ENCODE data around the gene COMMD7.

COMMD7 gene

GRCh38 chr20:32743237-32744112, at the start of gene COMMD7:
COMMD7 (minus strand) TSS chr20:32743467; CDS start chr20:32743391, 76 bp downstream.
- in situ Hi-C loops (cut with MboI; ENCODE audit: low sequenced_read_pairs): no loop called here

DNA sequence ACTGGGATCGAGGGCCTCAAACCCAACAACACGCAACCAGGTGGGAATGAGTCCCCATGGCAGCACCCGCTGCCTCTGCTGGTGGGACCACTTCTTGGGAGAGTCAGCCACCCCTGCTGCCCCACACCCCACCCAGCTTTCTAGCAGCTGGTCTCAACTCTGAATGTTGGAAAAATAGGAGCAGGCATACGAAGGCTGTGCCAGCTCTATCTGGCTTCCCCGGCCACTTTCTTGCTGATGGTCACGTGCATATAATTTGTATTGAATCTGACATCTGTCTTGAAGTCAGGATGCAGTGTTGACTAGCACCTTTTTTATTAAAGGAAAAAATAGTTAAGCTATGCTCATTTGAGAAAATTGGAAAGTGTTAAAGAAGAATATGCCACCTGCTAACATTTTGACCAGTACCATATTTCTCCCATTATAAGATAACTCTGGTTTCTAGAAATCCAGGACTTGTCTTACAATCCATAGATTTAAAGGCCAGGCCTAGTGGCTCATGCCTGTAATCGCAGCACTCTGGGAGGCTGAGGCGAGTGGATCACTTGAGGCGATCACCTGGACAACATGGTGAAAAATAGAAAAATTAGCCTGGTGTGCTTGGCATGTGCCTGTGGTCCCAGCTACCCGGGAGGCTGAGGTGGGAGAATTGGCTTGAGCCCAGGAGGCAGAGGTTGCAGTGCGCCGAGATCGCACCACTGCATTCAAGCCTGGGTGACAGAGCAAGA, 49.6 kb upstream of the COMMD7 start:
- in situ Hi-C loops (cut with MboI; ENCODE audit: low sequenced_read_pairs): loop anchor here (25.0 kb wide), 1 partner anchor 219 kb away; the partner anchor contains the start of genes BPIFB2 and SUN5

GRCh38 chr20:32792316-32792715, 49.0 kb upstream of the COMMD7 start:
- in situ Hi-C loops (cut with MboI; ENCODE audit: low sequenced_read_pairs): loop anchor here (25.0 kb wide), 1 partner anchor 220 kb away; the partner anchor contains the start of genes BPIFB2 and SUN5

DNA sequence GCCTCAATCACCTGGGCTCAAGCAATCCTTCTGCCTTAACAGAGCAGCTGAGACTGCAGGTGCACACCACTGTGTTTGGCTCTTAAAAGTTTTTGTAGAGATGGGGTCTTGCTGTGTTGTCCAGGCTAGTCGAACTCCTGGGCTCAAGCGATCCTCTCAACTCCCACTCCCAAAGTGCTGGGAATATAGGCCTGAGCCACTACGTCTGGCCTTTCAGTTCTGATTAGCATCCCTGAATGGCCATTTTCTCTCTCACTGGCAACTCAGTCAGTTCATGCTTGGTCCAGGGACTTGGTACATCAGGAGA, 47.4 kb upstream of the COMMD7 start:
- in situ Hi-C loops (cut with MboI; ENCODE audit: low sequenced_read_pairs): loop anchor here (25.0 kb wide), 1 partner anchor 222 kb away; the partner anchor contains the start of genes BPIFB2 and SUN5

DNA sequence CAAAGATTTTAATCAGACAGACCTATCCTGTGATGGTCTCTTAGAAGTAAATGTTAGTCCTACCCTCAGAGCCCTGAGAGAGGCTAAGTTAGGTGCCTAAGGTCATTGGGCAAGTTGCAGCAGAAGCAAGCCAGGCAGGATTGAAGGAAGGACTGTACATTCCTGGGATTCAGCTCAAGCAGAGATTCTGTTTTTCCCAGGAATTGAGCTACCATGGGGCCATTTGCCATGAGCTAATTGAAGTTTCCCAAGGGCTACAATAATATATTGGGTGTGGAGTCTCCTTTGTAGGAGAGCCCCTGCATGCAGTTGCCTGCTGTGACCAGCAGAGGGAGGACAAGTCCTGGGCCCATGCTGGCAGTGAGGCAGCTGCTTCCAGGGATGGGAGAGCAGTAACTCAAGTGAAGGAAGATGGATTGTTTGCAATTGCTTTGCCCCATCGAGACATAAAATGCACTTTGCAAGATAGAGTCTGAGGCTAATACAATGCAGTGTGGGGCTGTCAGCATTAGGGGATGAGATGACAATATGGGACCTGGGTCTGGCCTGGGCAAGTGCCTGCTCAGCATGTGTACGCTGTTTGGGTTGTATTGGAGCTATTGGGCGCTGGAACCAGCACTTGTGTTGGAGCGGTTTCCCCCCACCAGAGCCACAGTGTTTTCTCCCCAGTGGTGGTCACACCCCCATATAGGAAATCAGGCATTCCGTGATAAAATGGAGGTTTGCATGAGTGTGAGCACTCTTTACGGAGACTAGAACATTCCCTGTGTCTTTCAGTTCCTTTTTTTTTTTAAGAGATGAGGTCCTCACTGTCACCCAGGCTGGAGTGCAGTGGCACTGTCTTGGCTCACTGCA, 46.9 kb upstream of the COMMD7 start:
- in situ Hi-C loops (cut with MboI; ENCODE audit: low sequenced_read_pairs): loop anchor here (10.0 to 25.0 kb wide), 2 partner anchors 105 to 222 kb away; partner anchors contain the start of genes BPIFB2 and SUN5

DNA sequence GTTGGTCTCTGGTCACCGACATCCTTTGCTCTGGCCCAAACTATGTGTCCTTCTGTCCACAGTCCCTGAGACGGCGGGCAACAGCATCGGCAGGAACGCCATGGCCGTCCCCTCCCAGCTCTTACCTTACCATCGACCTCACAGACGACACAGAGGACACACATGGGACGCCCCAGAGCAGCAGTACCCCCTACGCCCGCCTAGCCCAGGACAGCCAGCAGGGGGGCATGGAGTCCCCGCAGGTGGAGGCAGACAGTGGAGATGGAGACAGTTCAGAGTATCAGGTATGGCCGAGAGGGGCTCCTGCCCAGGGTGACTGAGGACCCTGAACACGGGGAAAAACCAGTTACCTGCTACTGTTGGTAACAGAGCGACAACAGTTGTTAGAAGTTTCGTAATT, 43.9 kb upstream of the COMMD7 start:
- in situ Hi-C loops (cut with MboI; ENCODE audit: low sequenced_read_pairs): loop anchor here (10.0 to 25.0 kb wide), 2 partner anchors 108 to 225 kb away; partner anchors contain the start of genes BPIFB2 and SUN5

DNA sequence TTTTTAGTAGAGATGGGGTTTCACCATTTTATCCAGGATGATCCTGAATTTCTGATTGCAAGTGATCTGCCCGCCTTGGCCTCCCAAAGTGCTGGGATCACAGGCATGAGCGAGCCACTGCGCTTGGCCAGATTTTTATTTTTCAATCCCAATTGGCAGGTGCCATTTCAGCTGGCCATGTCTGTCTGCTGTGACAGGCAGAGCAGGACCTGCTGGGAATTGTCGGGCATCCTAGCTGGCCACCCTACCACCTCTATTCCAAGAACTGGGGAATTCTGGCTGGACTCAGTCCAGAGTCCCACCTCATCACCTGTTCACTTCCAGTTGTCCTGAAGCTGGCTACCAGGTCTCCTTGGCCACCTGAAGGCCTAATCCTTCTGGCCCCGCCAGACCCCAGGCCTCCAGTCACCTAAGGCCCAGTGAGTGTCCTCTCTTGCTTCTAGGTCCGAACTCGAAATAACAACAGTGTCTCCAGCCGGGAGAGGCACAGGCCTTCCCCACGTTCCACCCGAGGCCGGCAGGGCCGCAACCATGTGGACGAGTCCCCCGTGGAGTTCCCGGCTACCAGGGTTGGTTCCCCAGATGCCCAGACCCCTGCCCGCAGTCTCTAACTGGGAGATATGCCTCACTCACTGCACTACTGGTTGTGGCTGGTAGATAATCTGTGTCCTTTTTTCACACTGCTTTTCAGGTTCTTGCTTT, 42.9 kb upstream of the COMMD7 start:
- in situ Hi-C loops (cut with MboI; ENCODE audit: low sequenced_read_pairs): loop anchor here (10.0 to 25.0 kb wide), 2 partner anchors 109 to 226 kb away; partner anchors contain the start of genes BPIFB2 and SUN5

GRCh38 chr20:32784369-32785080, 41.3 kb upstream of the COMMD7 start:
- in situ Hi-C loops (cut with MboI; ENCODE audit: low sequenced_read_pairs): loop anchor here (10.0 to 25.0 kb wide), 2 partner anchors 110 to 228 kb away; partner anchors contain the start of genes BPIFB2 and SUN5

GRCh38 chr20:32780749-32781655, 37.7 kb upstream of the COMMD7 start:
- in situ Hi-C loops (cut with MboI; ENCODE audit: low sequenced_read_pairs): loop anchor here (10.0 to 25.0 kb wide), 2 partner anchors 114 to 231 kb away; partner anchors contain the start of genes BPIFB2 and SUN5

- in situ Hi-C loops (cut with MboI; ENCODE audit: low sequenced_read_pairs): loop anchor here (10.0 to 25.0 kb wide), 2 partner anchors 115 to 232 kb away; partner anchors contain the start of genes BPIFB2 and SUN5
These were observed 37.0 kb upstream of the COMMD7 start for GRCh38 chr20:32780278-32780677.

DNA sequence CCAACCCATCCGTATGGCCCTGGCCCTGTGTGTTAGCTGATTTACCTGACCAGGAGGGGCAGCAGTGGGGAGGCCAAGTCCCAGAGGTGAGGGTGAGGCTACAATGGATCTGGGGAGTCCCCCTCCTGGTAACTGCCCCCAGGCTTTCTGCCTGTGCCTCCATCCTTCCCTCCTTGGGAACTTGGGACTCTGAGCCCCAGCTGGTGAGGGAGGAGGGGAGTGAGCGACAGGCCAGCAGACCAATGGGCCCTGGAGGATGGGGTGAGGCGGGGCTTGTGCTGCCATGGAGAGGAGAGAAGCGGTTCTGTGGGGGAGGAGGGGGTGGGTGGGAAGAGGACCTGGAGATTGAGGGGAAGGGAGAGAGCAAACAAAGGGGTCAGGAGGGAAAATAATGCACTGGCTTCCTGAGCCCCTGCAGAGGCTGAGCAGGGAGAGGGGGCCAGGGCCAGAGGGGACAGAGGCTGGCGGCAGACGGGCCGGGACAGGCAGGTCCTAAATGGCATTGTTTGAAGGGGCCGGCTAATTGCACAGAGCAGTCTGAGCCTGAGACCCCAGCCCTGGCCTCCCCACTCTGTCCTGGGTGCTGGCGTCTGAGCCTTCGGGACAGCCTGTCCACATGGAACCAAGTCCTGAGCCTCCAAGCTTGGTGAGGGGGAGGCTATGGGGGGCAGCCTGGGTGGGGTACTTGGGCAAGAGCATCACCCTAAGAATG, 36.4 kb upstream of the COMMD7 start:
- in situ Hi-C loops (cut with MboI; ENCODE audit: low sequenced_read_pairs): loop anchor here (5.0 to 25.0 kb wide), 3 partner anchors 107 to 233 kb away; partner anchors contain the start of genes BPIFB2, C20orf203 and SUN5

GRCh38 chr20:32777177-32777956, 34.1 kb upstream of the COMMD7 start:
- in situ Hi-C loops (cut with MboI; ENCODE audit: low sequenced_read_pairs): loop anchor here (5.0 to 25.0 kb wide), 2 partner anchors 105 to 235 kb away; partner anchors contain the start of genes BPIFB2, C20orf203 and SUN5

DNA sequence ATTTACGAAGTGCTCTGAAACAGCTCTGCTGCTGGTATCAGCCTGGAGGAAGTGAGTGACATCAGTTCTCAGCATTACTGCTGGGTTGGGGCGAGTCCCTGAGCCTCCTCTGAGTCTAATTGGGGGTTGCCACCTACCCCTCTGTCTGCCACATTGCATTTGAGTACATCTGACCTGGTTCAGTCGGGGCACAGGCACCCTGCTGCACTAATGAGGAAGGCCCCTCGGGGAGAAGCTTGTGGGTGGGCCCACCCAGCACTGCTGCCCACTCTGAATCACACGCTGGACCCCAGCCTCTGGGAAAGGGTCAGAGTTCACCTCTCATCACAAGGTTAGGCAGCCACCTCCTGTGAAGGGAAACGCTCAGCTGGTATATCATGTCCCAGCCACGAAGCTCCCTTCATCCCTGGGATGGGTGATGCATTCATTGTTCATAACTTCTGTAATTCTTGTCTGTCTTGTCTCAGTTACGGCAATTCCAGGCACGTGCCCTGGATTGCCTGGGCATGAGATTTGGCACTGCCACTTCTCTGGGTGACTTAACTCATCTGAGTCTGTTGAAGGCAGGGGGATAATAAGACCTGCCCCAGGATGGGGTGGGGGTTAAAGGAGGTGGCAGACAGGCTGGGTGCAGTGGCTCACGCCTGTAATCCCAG, 32.2 kb upstream of the COMMD7 start:
- in situ Hi-C loops (cut with MboI; ENCODE audit: low sequenced_read_pairs): loop anchor here (5.0 to 25.0 kb wide), 2 partner anchors 103 to 237 kb away; partner anchors contain the start of genes BPIFB2, C20orf203 and SUN5

GRCh38 chr20:32773855-32774254, 30.6 kb upstream of the COMMD7 start:
- in situ Hi-C loops (cut with MboI; ENCODE audit: low sequenced_read_pairs): no loop called here

GRCh38 chr20:32773223-32773622, 30.0 kb upstream of the COMMD7 start:
- in situ Hi-C loops (cut with MboI; ENCODE audit: low sequenced_read_pairs): no loop called here

DNA sequence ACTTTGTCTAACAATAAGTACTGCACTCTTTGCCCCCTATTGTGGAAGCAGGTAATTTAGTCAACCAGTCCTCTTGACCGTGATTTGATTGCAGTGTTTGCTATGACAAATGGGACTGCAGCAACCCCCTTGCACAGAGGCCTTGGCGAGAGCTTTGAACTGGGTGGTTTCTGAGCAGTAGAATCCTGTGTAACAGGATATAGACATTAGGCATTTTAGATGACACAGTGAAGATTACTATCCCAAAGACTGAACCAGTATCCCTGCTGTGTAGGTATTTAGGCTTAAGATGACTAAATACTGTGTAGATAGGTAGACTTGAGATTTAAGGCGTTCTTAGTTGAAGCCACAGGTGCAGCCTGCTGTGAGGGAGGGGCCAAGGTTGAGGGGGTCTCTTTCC, 28.8 kb upstream of the COMMD7 start:
- in situ Hi-C loops (cut with MboI; ENCODE audit: low sequenced_read_pairs): no loop called here
